SU-DHL-6 (cell line): ENCODE measurements around the gene ARHGEF26.
"Not testable (repeated sequence)": the region's sequence is repeated elsewhere in the genome, so short reads cannot be mapped to it uniquely, and the experiment has no call there.

ENCODE experiments used
- H2AFZ ChIP-seq: fragments of 200-600 bp; sonication (generic); 2 replicates; pipeline ENCODE4 v1.6.1; 2014; ENCODE audit warnings: low read depth, mild to moderate bottlenecking, moderate library complexity, mixed read lengths, antibody characterized with exemption, low read length; ENCODE audit not compliant: severe bottlenecking
- H3F3A ChIP-seq: fragments of 200-600 bp; shearing (Covaris generic); 2 replicates; pipeline ENCODE4 v1.6.0; 2016; ENCODE audit warnings: antibody characterized with exemption, mild to moderate bottlenecking; ENCODE audit not compliant: insufficient read depth
- H3K27ac ChIP-seq: fragments of 200-600 bp; sonication (generic); 2 replicates; pipeline ENCODE4 v1.5.1; 2016; ENCODE audit warnings: low read depth, mild to moderate bottlenecking, low read length, moderate library complexity, mixed read lengths
- H3K27me3 ChIP-seq: fragments of 200-600 bp; sonication (generic), shearing (Covaris generic); 2 replicates; pipeline ENCODE4 v1.6.0; 2014; ENCODE audit warnings: mild to moderate bottlenecking, low read length
- H3K36me3 ChIP-seq: fragments of 200-600 bp; sonication (generic); 2 replicates; pipeline ENCODE4 v1.6.1; 2014; ENCODE audit warnings: mild to moderate bottlenecking, low read length, mixed read lengths
- H3K4me2 ChIP-seq: fragments of 300-600, 200-600 bp; shearing (Covaris generic), sonication (generic); 2 replicates; pipeline ENCODE4 v1.6.0; 2014; ENCODE audit warnings: low read length, low read depth, mild to moderate bottlenecking; ENCODE audit not compliant: poor library complexity, severe bottlenecking
- H3K4me3 ChIP-seq: fragments of 200-600 bp; sonication (generic); 2 replicates; pipeline ENCODE4 v1.5.1; 2014; ENCODE audit warnings: antibody characterized with exemption, low read length, mild to moderate bottlenecking, mixed read lengths; ENCODE audit not compliant: insufficient read depth, poor library complexity, severe bottlenecking
- H3K79me2 ChIP-seq: fragments of 200-600 bp; sonication (generic); 2 replicates; pipeline ENCODE4 v1.6.1; 2014; ENCODE audit warnings: mild to moderate bottlenecking, low read length, moderate library complexity; ENCODE audit not compliant: insufficient read depth
- H3K9ac ChIP-seq: fragments of 200-600 bp; sonication (generic); 2 replicates; pipeline ENCODE4 v1.7.0; 2014; ENCODE audit warnings: mild to moderate bottlenecking, low read length
- H3K9me2 ChIP-seq: fragments of 200-600 bp; sonication (generic); replicated peaks from 2 replicates; pipeline ENCODE4 v1.6.1; 2014; ENCODE audit warnings: low read length; ENCODE audit not compliant: insufficient read depth
- H3K9me3 ChIP-seq: fragments of 200-600 bp; sonication (generic); 2 replicates; pipeline ENCODE4 v1.6.1; 2014; ENCODE audit warnings: low read length, mixed read lengths; ENCODE audit not compliant: insufficient read depth
- H4K20me1 ChIP-seq: fragments of 200-600 bp; sonication (generic); 2 replicates; pipeline ENCODE4 v1.6.1; 2014; ENCODE audit warnings: low read depth, mild to moderate bottlenecking, antibody characterized with exemption, low read length, moderate library complexity, mixed read lengths
- CTCF ChIP-seq: fragments of 200-600 bp; sonication (generic); IDR thresholded peaks from one replicate; pipeline ENCODE4 v1.5.1; 2017; ENCODE audit warnings: antibody characterized with exemption, mild to moderate bottlenecking, low read length, moderate library complexity; ENCODE audit not compliant: insufficient read depth, poor library complexity, severe bottlenecking
- EZH2phosphoT487 ChIP-seq: fragments of 200-600 bp; sonication (generic), shearing (Covaris generic); conservative IDR thresholded peaks from 2 replicates; pipeline ENCODE4 v1.6.1; 2018; ENCODE audit warnings: mild to moderate bottlenecking, antibody characterized with exemption, low read length, moderate library complexity, mixed read lengths

Gene ARHGEF26

GRCh38 chr3:154086286-154086685 is 34.9 kb upstream of the ARHGEF26 start:
- Histone ChIP-seq H3K9me3 (no peaks in the 10 kb centered on the region), H3K9me2 (no peaks in the 10 kb centered on the region; the same call in 1 of the 2 replicates), H2AFZ (no peak overlapping the region), H3K9ac (no peak overlapping the region), H3F3A (no peaks in the 10 kb centered on the region), H3K79me2 (no peaks in the 10 kb centered on the region), H3K27me3 (no peaks in the 10 kb centered on the region), H3K4me2 (no peak overlapping the region), H4K20me1 (no peaks in the 10 kb centered on the region), H3K27ac (no peak overlapping the region), H3K36me3 (no peaks in the 10 kb centered on the region), H3K4me3 (no peak overlapping the region)
- TF ChIP-seq EZH2phosphoT487 (no peak), CTCF (no peak)

DNA sequence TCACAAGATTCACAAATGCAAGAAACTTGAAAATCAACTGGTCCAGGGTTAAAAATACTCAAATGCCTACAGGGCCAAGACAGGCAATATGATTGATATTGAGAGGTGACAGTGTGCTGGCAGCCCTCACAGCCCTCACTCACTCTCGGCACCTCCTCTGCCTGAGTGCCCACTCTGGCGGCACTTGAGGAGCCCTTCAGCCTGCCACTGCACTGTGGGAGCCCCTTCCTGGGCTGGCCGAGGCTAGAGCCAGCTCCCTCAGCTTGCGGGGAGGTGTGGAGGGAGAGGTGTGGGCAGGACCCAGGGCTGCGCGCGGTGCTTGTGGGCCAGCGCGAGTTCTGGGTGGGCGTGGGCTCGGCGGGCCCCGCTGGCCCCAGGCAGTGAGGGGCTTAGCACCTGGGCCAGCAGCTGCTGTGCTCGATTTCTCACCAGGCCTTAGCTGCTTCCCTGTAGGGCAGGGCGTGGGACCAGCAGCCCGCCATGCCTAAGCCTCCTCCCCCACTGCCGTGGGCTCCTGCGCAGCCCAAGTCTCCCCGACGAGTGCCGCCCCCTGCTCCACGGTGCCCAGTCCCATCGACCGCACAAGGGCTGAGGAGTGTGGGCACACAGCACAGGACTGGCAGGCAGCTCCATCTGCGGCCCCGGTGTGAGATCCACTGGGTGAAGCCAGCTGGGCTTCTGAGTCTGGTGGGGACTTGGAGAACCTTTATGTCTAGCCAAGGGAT is 33.3 kb upstream of the ARHGEF26 start:
- not testable (repeated sequence) for H3K27me3 ChIP-seq, H2AFZ ChIP-seq, H3K79me2 ChIP-seq, H3K9me2 ChIP-seq, H3K4me2 ChIP-seq, H3F3A ChIP-seq, H3K9me3 ChIP-seq, H3K36me3 ChIP-seq, H4K20me1 ChIP-seq, H3K9ac ChIP-seq, H3K4me3 ChIP-seq, H3K27ac ChIP-seq

DNA sequence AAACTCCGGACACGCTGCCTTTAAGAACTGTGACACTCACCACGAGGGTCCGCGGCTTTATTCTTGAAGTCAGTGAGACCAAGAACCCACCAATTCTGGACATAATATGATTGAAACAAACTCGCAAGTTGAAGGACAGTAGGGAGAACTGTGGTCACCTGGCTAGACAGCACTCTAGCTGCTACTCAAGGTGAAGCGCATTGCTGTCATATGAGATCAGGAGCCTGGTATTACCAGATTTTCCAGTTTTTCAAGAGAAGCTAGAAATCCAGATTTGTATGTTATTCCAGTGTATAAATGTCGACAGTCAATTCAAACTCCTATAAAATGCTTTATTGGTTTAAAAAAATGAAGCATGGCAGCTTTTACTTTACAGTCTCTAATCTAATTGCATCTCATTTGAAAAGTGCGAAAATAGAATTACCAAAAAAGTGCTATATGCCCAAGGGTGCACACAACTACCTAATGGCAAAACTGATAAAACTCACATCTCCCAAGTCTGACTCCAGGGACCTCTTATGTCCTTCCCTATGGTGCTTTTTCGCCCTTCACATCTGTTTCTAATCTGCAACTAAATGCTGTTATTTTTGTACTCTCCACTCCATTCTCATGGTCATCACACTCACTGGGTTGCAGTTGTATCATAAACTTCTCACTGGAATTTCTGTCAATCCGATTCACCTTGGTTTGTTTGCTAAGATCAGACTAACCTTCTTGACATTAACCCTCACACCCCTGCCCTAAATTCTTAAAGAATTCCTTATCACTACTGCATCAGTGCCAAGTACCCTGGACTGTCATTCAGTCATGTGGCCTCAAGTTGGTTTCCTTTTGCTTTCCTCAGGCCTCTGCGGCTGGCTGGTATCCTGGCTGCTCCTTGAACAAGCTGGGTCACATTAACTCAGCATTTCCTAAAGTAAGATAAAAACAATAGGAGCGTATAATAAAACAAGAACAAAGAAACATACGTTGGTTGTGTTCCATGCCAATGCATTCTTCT is 31.5 kb upstream of the ARHGEF26 start:
- Histone ChIP-seq H3K9ac (no peak overlapping the region), H4K20me1 (no peaks in the 10 kb centered on the region), H3K27me3 (no peaks in the 10 kb centered on the region), H3K9me3 (no peaks in the 10 kb centered on the region), H3K4me2 (no peak overlapping the region), H3K4me3 (no peak overlapping the region), H3K79me2 (no peaks in the 10 kb centered on the region), H3F3A (no peaks in the 10 kb centered on the region), H2AFZ (no peak overlapping the region), H3K36me3 (no peaks in the 10 kb centered on the region), H3K27ac (no peak overlapping the region), H3K9me2 (no peaks in the 10 kb centered on the region; the same call in 1 of the 2 replicates)
- TF ChIP-seq CTCF (no peak), EZH2phosphoT487 (no peak)

DNA sequence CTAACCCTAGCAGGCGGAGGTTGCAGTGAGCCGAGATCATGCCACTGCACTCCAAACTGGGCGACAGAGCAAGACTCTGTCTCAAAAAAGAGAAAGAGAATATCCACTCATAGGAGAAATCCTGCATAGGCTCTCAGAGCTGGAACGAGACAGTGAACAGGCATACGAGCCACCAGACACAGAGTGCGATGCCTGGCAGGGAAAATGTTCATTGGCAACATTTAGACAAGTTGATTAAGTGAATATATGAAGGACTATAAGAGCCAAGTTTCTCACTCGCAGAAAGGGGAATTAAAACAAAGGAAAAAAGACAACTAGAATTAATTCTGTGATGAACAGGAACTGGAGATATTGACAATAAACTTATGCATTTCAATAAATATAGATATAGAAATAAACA is 27.1 kb upstream of the ARHGEF26 start:
- no peaks in the 10 kb centered on the region for H3K79me2 ChIP-seq

More for the DNA sequence above, 27.1 kb upstream of the ARHGEF26 start:
- Histone ChIP-seq H3K9ac (no peak overlapping the region), H3K4me3 (no peak overlapping the region), H3K27ac (no peak overlapping the region), H3K27me3 (no peaks in the 10 kb centered on the region), H3F3A (no peaks in the 10 kb centered on the region), H3K36me3 (no peaks in the 10 kb centered on the region), H3K9me2 (no peaks in the 10 kb centered on the region; the same call in 1 of the 2 replicates), H4K20me1 (no peaks in the 10 kb centered on the region), H3K4me2 (no peak overlapping the region), H3K9me3 (no peaks in the 10 kb centered on the region), H2AFZ (no peak overlapping the region)
- TF ChIP-seq EZH2phosphoT487 (no peak), CTCF (no peak)
